ENCODE results near the gene APOBEC3C.

GRCh38 chr22:38986629-38987028 lies 27.4 kb upstream of the APOBEC3C start:
- TF ChIP-seq, protein P1, sequence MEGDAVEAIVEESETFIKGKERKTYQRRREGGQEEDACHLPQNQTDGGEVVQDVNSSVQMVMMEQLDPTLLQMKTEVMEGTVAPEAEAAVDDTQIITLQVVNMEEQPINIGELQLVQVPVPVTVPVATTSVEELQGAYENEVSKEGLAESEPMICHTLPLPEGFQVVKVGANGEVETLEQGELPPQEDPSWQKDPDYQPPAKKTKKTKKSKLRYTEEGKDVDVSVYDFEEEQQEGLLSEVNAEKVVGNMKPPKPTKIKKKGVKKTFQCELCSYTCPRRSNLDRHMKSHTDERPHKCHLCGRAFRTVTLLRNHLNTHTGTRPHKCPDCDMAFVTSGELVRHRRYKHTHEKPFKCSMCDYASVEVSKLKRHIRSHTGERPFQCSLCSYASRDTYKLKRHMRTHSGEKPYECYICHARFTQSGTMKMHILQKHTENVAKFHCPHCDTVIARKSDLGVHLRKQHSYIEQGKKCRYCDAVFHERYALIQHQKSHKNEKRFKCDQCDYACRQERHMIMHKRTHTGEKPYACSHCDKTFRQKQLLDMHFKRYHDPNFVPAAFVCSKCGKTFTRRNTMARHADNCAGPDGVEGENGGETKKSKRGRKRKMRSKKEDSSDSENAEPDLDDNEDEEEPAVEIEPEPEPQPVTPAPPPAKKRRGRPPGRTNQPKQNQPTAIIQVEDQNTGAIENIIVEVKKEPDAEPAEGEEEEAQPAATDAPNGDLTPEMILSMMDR (IDR thresholded peaks at IDR 0.05), result no peak
- TF ChIP-seq POLR2A (IDR thresholded peaks at IDR 0.05), result no peak
